HG03460 (cell line): ENCODE data around the gene WNK3.

Source experiments
- ATAC-seq: cut with Tn5 transposase; IDR thresholded peaks from one replicate; pipeline ENCODE4 v1.9.1; 2021; ENCODE audit not compliant: unreplicated experiment

Gene WNK3

DNA sequence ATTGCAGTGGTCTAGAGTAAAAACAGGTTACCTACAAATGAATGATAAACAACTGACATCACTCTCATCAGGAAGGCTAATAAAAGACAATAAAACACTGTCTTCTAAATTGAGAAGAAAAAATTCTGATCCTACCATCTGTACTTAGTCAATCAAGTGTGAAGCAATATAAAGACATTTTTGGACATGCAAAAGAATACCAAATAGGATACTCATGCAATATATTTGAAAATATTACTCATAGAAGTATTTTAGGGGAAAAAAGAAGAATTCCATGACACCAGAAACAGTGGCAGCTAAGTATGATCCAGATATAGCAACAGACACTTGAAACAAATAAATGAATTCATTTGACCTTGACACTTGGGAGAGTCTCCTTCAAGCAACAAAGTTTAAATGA, 111.0 kb downstream of the WNK3 start:
- no peak for ATAC-seq

- no peak for ATAC-seq
Measured at GRCh38 chrX:54238588-54238987, 119.3 kb downstream of the WNK3 start.

- ATAC-seq: no peak
Measured at GRCh38 chrX:54237014-54237413, 120.8 kb downstream of the WNK3 start.

DNA sequence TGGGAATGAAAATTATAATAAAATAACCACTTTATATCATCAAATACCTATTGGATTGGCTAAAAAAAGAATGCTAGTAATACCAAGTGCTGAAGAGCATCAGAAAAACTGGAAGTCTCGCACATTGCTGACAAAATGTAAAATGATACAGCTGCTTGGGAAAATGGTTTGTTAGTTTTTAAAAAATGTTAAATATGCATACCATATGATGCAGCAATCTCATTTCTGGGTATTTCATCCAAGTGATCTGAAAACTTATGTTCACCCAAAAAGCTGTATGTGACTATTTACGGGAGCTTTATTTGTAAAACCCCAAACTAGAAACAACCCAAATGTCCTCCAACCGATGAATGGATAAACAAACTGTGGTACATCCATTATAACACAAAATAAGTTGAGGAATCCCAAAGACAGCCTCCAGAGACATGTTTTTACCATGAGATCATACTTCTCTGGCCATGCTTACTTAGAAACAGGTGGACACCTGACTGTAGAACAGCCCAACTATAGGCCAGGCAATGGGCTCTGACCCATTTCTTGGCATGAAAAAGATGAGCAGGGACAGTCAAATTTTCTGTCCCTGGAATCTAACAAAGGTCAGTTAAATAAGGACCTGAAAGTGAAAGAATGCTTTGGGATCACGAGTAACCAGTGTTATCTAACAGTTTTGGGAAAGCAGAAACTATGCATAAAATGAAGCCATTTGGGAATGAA, 127.3 kb downstream of the WNK3 start:
- no peak for ATAC-seq

DNA sequence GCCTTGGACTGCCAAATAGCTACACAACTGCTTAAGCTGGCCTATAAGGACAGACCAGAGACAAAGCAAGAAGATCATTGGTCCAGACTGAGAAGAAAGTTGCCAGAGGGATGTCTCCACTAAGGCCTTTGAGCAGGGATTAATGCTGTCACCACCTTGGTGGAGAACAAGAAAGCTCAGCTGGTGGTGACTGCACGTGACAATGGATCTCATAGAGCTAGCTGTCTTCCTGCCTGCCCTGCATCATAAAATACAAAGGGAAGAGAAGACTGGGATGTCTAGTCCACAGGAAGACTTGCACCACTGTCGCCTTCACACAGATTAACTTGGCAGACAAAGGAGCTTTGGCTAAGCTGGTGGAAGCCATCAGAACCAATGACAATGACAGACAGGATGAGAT, 134.3 kb downstream of the WNK3 start:
- no peak for ATAC-seq

- no peak for ATAC-seq
Measured at GRCh38 chrX:54213603-54214002, 144.2 kb downstream of the WNK3 start.

GRCh38 chrX:54208531-54208930, 149.3 kb downstream of the WNK3 start:
- ATAC-seq: no peak

DNA sequence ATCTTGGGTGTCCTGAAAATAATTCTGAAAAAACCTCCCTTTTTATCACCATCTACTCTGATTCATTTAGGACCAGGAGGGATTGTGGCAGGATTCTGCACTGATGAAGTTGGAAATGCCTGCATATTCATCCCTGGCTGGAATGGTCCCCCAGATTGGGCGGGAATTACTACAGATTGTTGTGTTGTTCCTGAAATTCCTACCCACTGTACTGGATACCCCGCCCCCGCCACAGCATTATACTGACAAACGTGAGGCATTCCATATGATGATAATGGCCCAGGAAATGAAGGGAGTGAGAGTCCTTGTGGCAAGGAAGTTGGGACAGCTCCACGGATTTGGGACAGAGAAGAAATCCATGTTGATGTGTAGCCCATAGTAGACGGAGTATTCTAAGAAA, 159.6 kb downstream of the WNK3 start:
- no peak for ATAC-seq

GRCh38 chrX:54194982-54195588, 162.8 kb downstream of the WNK3 start:
- no peak for ATAC-seq

GRCh38 chrX:54193085-54193821, 164.6 kb downstream of the WNK3 start:
- no peak for ATAC-seq

DNA sequence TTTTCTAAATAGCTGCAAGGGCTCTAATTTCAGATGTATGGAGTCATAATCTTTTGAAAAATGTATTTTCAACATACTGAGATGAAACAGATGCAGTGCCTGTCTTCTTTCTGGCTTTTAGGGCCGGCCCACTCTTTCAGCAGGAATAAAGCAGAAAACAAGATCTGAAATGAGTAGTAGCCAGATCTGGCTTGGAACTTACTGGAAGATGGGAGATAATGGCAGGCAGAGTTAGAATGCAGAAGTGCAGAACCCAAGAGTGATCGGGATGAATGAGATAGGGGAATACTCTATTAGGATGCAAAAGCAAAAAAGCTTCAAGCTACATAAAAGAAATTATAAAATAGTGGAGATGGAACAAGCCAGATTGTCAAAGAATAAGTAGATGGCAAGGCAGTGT, 173.4 kb downstream of the WNK3 start:
- ATAC-seq: no peak

DNA sequence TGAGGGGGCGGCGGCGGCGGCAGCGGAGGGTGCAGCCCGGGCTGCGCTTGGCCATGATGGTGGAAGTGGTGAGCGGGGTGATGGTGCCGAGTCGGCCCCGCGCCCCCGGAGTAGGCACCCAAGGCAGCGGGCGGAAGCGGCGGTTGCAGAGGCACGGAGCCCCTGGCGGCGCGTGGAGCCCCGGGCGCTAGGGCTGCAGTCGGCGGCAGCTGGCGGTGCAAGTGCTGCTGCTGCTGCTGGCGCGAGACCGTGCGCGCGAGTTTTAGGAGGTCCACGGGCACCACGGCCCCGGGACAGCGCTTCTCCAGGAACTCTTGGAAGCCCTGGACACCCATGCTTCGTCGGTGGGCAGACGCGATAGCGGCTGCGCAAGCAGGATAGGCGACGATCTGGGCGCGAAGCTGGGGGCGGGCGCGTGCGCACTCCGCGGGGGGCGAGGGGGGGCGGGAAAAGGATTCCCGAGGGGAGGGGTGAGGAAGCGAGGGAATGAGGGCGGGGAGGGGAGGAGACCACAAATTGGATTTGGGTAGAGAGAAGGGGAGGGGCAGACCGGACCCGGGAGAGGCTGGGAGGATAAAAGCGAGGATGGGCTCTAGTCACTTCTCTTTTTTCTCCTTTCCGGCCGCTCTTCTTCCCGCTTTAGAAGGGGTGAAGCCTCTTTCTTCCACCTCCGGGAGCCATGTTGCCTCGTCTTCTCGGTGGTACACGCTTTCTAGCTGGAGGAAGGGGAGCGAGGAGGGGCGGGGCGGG, 174.8 kb downstream of the WNK3 start, which contains the start of gene FAM120C:
FAM120C (minus strand) TSS at position 391 of the 750 bp plus-strand sequence; CDS start at position 335, 56 bp downstream.
- peak; percentile 47 for ATAC-seq

DNA sequence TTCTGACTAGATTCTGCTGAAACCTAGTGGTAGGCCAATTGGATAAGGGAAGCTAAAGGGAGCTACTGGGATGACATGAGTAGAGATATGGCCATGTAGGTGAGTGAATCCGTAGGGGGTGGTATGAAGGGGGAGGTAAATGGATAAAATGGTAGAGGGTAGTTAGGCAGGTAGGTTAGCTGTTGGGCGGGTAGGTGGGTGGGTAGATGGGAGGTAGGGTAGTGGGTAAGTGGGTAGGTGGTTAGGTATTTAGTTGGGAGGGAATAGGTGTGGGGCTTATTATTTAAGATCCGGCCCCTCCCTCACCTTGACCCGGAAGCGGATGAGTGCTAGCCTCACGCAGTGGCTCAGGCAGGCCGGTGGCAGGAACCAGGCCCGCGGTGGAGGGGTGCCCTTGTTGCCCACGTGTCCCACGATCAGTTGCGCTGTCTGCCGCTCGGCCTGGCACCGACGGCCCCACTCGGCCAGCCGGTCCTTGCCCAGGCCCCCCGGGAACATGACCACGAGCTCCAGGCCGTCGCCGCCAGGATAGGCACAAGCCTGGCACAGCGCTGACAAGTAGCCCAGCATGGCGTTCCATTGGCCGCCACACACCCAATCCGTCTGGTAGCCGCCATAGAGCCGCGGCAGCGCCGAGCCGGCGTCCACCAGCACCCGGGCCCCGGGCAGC, 175.5 kb downstream of the WNK3 start:
- ATAC-seq: peak; percentile 67

DNA sequence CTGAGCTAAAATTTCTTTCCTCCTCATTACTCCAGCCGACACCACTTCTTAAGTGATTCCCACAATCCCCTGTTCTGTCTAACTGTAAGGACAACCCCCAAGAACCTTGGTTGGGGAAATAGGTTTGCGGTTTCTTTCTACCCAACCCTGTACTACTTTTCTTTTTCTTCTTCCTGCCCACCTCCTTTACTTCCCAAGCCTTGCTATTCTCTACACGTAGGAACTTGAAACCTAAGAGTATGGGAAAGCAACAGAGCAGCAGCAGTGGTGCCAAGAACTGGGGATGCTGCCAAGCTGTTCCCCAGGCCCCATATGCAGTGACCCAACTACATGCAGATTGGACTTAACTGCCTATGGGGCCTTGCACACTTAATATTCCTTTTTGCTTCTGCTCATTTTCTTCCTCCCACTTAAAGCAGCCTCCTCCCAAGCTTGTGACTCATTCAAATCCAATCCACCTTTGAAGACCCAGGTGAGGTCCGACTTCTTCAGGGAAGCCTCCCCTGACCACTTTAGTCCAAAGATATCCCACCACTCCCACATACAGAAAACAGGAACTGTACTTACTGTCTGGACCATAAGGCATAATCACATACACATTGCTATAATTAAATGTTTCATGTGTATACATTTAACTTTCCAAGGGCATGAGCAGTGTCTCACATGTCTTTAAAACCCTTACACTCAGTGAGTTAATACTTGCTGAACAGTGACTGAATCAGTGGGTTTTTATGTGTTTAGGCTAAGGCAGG, 176.5 kb downstream of the WNK3 start:
- no peak for ATAC-seq

DNA sequence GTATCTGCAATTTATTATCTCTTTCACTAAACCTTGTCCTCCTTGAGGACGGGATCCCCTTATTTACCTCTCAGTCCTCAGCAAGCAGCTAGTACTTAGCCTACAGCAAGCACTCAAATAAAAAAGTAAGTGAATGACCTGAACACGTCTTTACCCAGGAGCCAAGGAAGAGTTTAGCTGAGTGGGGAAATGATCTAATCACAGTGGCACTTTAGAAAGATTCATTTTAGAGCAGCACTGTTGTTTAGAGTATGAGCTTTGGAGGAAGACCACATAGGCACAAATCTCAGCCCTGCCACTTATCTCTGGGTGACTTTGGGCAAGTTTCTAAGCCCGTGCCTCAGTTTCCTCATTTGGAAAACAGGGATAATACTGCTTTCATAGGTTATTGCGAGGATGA, 177.4 kb downstream of the WNK3 start:
- ATAC-seq: no peak

DNA sequence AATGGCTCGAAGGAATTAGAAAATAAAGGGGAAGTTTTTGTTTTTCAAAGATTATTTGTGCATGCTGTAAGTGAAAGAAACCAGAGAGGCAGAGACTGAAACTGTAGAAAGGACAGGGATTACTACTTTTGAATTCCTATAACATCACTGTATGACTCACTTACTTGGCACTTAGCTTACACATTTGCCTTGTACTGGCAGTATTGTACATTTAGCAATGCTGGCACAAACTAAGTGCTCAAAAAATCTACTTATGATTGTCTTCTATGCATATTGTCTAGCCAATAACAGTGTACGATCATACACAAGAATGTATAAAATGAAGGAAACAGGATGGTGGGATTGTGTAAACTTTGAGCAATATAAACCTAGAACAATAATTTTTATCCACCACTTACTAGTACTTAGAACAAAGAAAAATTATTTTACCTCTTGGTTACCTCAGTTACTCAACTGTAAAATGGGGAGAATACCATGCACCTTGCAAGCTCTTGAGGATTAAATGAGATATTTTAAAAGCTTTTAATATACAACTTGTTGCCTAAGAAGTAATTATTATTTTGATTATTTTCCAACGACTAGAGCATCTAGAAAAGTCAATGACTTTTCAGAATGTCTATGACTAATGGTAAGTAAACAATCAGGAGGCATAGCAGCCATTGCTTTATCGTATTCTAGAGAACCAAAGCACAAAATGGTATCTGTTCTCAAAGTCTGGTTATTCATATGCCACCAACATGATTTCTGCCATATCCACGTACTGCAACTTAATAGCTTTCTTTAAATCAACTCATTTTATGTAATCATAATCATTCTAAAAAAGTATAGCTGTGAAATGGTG, 179.5 kb downstream of the WNK3 start:
- ATAC-seq: no peak

- no peak for ATAC-seq
Measured at GRCh38 chrX:54177306-54177705, 180.5 kb downstream of the WNK3 start.

- no peak for ATAC-seq
Measured at GRCh38 chrX:54173791-54174190, 184.1 kb downstream of the WNK3 start.

DNA sequence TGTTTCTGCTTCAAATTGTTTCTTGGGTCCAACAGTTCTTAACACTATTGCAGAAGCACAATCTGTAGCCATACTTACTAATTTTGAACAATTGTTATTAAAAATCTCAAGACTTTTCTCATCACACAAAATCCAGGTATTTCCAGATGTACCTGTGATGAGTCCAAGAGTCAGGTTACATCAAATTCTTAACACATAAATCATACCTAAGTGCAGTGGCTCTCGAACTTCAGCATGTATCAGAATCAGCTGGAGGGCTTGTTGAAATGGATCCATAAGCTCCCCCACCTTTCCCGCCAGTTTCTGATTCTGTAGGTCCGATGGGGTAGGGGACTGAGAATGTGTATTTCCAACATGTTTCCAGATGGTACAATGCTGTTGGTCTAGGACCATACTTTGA, 185.4 kb downstream of the WNK3 start:
- ATAC-seq: no peak
